Fibroblast of the aortic adventitia (primary cell): ENCODE data around the gene VSTM4. TPM values are rescaled to one million over a fixed set of nuclear protein-coding genes. Genes with fewer than 3 reads are reported as not detected.

Source experiments
- DNase-seq: peaks from one replicate; pipeline ENCODE4 v3.0.0-alpha.2; 2010; ENCODE audit warnings: low read depth
- H3K4me3 ChIP-seq: 2 replicates; pipeline ENCODE4 v1.5.1; 2011; ENCODE audit warnings: low read depth, mild to moderate bottlenecking, control low read depth, low read length, moderate library complexity
- CTCF ChIP-seq: IDR thresholded peaks from 2 replicates; pipeline ENCODE4 v1.5.1; 2011; ENCODE audit warnings: mild to moderate bottlenecking, low read length, control low read depth, inconsistent platforms; ENCODE audit not compliant: insufficient read depth
- total RNA-seq: library from RNA; depleted of rRNA; stranded (reverse); fragments of >200 nt; gene quantifications from 2 replicates; pipeline ENCODE4 v1.2.3, GENCODE V29; 2012; ENCODE audit warnings: low replicate concordance

VSTM4 gene
- total RNA-seq, 1 donor = 6.5 TPM

DNA sequence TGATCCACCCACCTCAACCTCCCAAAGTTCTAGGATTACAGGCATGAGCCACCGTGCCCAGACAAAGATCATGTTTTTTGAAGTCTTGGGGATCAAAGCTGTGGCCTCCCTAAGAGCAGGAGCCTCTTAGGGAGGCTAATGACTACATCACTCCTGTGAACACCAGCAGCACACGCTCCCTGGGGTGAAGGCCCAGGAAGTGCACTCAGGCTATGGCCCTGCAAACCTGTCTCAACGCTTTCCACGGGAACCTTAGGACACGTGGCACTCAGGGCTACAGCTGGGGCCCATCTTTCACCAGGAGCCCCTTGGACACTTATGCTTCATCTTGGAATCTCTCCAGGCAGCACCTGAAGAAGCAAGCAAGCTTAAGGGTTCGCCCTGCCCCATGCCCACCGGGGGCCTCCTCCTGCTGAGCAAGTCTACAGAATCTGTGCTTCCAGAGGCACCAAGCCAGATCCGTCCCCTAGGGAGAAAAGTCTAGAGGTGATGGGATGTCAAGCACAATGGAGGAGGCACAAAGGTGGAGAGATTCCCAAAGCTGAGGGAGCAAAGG lies 18.4 kb downstream of the VSTM4 start:
- no peak for DNase-seq
- no peak for TF ChIP-seq CTCF

DNA sequence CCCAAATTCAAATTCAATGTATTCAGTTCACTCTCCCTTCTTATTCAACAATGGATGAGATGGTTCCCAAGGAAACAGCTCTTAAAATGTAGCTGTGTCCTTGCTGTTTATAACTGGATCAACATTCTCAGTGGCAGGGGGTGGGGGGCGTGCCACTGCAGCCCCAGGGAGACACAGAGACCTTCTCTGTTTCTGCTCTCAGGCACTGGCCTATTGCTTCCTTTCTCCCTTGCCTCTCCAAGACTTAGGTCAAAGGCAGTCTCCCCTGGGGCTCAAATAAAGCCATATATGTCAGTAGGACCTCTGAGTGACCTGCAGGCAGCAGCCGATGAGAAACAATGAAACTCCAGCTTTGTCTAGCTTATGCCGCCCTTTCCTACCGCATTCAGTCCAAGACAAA lies 20.7 kb downstream of the VSTM4 start:
- DNase-seq = no peak
- no peak overlapping the region for H3K4me3 ChIP-seq
- no peak for TF ChIP-seq CTCF

More for the DNA sequence above, 18.4 kb downstream of the VSTM4 start:
- H3K4me3 ChIP-seq = no peak overlapping the region

DNA sequence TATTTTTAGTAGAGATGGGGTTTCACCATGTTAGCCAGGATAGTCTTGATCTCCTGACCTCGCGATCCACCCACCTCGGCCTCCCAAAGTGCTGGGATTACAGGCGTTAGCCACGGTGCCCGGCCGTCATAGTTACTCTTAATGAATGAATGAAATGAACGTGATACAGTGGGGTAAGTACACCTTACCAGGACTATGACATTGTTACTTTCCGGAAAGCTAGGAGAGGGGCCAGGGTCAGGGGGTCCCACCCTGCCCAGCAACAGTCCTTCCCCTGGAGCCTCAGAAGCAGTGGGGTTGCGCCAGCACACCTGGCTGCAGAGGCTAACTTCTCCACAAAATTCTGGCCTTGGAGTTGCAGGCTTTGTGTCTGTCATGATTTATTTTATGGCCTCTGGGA lies 21.4 kb downstream of the VSTM4 start:
- H3K4me3 ChIP-seq = no peak overlapping the region
- TF ChIP-seq CTCF = no peak
- DNase-seq = no peak

DNA sequence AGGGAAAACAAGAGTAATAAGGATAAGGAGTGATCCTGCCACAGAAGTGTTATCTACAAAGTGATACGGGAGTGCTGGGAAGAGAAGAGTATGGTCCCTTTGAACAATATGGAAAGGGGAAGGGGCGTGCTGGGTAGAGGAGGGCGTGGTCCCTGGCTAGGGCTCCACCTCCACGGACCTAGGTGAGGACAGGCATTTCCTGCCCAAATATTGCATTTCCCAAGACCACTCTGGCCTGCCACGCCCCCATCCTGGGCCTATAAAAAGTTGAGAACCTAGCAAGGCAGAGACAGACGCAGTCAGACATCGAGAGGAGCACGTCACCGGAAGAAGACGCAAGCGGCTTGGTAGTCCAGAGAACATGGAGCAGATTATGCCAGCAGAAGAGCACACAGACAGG lies 22.8 kb downstream of the VSTM4 start:
- no peak overlapping the region for H3K4me3 ChIP-seq
- no peak for TF ChIP-seq CTCF
- DNase-seq = no peak

- no peak for DNase-seq
- no peak overlapping the region for H3K4me3 ChIP-seq
- no peak for TF ChIP-seq CTCF
Measured at GRCh38 chr10:49091450-49092210, 23.7 kb downstream of the VSTM4 start.

DNA sequence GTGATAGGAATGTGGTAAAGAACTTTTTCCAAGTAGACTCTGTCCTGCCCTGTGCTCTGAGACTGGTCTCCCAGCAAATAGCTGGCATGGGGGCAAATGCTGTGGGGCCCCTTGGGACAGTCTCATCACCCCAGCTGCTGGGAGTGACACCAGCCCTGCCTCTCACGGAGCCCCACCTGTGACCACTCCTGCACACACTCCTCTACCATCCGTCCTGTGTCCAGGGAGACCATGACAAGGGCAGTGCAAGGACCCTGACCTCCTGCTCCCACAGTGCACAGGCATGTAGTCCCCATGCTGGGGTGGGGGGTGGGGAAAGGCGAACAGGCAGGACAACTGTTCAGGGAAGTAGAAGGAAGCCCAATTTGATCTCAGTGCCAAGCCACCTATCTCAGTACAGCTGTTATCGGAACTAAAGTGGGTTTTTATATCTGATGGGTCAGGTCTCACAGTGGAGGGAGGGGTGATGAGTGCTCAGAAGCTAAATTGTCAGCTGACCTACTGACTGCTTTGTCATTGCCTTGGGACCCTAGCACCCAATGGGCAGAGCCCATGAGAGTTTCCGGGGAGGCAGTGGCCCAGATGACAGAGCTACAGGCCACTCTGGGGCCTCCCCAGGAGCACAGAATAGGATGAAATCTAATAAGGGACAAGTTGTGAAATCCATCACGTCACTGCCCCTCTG lies 24.5 kb downstream of the VSTM4 start:
- DNase-seq = no peak
- TF ChIP-seq CTCF = no peak
- H3K4me3 ChIP-seq = no peak overlapping the region
